NCI-H69 (cell line): Measurements from ENCODE around the gene SBK3.
"Not testable (repeated sequence)": the region's sequence is repeated elsewhere in the genome, so short reads cannot be mapped to it uniquely, and the experiment has no call there.

Experiments used
- DNase-seq: peaks from one replicate; lab custom pipeline; 2025; lab: John Stamatoyannopoulos, UW

SBK3 gene

GRCh38 chr19:55540619-55541018, 4.7 kb downstream of the SBK3 start:
- peak; percentile 28 for DNase-seq

- DNase-seq, result no peak
Measured at GRCh38 chr19:55539090-55539984, 6.0 kb downstream of the SBK3 start.

GRCh38 chr19:55538132-55538531, 7.2 kb downstream of the SBK3 start:
- DNase-seq, result no peak

GRCh38 chr19:55537741-55538111, 7.6 kb downstream of the SBK3 start:
- DNase-seq, result no peak

- DNase-seq, result peak; percentile 25
Measured at GRCh38 chr19:55536951-55537740, 8.2 kb downstream of the SBK3 start, which contains the start of gene SBK2. SBK2 (minus strand) TSS chr19:55537133; CDS start chr19:55536294, 839 bp downstream.

- no peak for DNase-seq
Measured at GRCh38 chr19:55536366-55536765, 9.0 kb downstream of the SBK3 start.

- DNase-seq, result no peak
Measured at GRCh38 chr19:55535965-55536350, 9.4 kb downstream of the SBK3 start.

- no peak for DNase-seq
Measured at GRCh38 chr19:55535173-55535964, 10.0 kb downstream of the SBK3 start.

- not testable (repeated sequence) for DNase-seq
Measured at GRCh38 chr19:55534280-55534679, 11.1 kb downstream of the SBK3 start.

GRCh38 chr19:55530996-55531395, 14.3 kb downstream of the SBK3 start:
- DNase-seq, result no peak

- DNase-seq, result no peak
Measured at GRCh38 chr19:55529636-55530234, 15.6 kb downstream of the SBK3 start.

- peak; percentile 98 for DNase-seq
Measured at GRCh38 chr19:55528030-55528803, 17.1 kb downstream of the SBK3 start.

GRCh38 chr19:55527197-55528029, 17.9 kb downstream of the SBK3 start:
- DNase-seq, result no peak

GRCh38 chr19:55526216-55527196, 18.8 kb downstream of the SBK3 start:
- peak; percentile 98 for DNase-seq

- peak; percentile 46 for DNase-seq
Measured at GRCh38 chr19:55525289-55526101, 19.8 kb downstream of the SBK3 start.

GRCh38 chr19:55520691-55521292, 24.6 kb downstream of the SBK3 start:
- DNase-seq, result no peak
